ENCODE measurements around the gene GPR179.

Gene GPR179

DNA sequence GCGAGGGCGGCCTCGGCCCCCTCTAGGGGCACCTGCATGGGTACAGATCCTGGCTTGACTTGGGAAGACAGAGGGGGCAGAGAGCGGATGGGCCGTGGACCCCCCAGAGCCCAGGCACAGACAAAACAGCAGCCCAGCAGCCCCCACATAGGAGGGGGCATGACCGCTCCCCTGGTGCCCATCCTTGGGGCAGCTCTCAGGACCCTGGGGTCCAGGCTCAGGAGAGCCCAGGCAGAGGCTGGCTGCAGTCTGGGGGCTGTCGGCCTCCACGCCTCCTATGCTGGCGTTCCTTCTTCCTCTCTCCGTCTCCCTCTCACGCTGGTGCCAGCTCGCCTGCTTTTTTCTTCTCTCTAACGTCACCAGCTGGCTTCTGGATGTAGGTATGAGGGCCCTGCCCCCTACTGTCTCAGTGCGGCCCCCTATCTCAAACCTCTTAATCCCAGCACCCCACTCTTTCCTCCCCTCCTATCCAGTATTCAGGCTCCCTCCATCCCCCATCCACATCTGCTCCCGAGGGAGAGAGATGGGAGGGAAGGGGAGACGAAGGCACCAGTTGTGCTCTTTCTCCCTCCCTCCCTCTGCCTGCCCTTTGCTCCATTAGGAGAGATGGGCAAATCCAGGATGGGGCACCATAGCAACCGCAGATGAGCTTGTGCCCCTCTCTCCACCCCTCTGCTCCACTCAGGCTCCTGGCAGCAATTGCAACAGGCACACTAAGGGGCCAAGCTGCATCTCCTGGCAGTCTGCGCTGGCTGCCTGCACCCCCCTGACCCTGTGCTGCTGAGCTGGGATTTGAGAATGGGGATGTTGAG lies at the start of gene GPR179:
GPR179 (minus strand) TSS at position 349 of the 812 bp plus-strand sequence; CDS start at position 182, 167 bp downstream.
- H3K4me3 ChIP-seq (ENCODE audit: low read depth, low read length), result no peak within 1 kb of the TSS
- no peak for DNase-seq (ENCODE audit: low read depth)

DNA sequence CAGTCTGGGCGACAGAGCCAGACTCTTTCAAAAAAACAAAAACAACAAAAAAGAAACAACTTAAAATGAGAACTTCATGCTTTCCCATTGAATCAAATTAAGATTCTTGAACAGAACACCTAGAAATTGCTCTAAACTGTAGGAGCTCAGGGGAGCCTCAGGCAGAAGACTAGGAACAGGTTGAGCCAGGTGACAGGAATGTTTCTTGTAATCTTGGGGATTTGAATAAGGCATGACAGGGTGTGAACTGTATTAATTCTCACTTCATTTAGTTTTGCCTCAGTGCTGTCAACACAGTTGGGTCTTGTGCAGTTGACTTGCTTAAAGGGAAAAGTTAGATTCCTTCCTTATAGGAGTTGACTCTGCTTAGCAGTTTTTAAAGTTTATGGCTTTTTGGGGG lies 35.7 kb upstream of the GPR179 start:
- no peak for DNase-seq (ENCODE audit: low read depth)
- H3K4me3 ChIP-seq (ENCODE audit: low read depth, low read length), result no peak overlapping the region

DNA sequence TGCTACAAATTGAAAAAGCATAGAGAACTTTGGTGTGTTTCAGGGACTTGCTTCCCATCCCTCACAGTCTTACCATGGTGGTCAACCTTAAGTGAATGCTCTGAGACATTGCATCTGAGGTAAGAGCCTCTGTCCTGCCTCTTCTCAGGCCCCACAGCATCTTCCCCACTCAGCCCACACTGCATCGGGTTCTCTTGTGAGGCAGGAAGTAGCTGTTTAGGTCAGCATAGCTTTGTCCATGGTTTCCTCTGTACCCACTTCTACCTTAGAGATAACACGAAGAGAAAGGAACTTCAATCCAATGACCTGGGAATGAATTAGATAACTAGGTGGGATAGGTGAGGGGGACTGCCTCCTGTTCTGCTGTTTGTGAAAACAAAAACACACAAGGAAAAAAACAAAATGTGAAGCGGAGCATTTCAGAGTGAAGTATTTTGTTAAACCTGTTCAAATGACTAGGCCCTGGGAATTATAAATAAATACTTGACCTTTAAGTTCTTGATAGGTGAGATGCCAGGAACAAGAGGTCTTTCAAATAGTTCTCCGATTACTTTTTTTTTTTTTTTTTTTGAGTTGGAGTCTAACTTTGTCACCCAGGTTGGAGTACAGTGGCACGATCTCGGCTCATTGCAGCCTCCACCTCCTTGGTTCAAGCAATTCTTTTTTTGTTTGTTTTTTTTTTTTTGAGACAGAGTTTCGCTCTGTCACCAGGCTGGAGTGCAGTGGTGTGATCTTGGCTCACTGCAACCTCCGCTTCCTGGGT lies 25.5 kb upstream of the GPR179 start:
- no peak overlapping the region for H3K4me3 ChIP-seq (ENCODE audit: low read depth, low read length)
- DNase-seq (ENCODE audit: low read depth), result no peak

DNA sequence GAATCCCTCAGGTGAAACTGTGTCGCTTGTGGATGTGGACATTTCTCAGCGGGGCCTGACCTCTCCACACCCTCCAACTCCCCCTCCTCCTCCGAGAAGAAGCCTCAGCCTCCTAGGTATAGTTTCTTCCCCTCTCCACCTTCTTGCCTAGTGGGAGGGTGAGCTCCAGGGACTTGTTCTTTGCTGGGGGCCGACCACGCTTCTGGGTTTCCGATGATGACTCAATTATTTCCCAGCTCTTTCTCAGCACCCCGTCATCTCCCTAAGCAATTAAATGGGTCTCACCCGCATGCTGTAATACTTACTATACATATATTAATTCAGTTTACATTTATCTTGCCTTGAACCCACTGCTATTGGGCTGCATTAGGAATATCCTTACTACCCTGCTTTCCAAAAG lies 21.0 kb upstream of the GPR179 start:
- no peak for DNase-seq (ENCODE audit: low read depth)
- no peak overlapping the region for H3K4me3 ChIP-seq (ENCODE audit: low read depth, low read length)

DNA sequence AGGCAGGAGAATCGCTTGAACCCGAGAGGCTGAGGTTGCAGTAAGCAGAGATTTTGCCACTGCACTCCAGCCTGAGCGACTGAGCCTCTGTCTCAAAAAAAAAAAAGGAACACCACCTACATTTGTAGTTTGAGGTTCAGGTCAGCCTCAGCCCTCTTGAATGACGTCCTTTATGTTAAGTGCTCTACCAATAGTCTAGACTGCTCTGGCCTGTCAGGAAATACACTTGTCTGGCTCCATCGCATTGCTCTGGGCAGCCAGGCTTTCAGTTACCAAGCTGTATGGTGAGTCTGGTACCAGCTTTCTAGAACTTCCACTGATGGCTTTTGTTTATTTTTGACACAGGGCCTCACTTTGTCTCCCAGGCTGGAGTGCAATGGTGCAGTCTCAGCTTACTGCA lies 19.3 kb upstream of the GPR179 start:
- DNase-seq (ENCODE audit: low read depth), result no peak

DNA sequence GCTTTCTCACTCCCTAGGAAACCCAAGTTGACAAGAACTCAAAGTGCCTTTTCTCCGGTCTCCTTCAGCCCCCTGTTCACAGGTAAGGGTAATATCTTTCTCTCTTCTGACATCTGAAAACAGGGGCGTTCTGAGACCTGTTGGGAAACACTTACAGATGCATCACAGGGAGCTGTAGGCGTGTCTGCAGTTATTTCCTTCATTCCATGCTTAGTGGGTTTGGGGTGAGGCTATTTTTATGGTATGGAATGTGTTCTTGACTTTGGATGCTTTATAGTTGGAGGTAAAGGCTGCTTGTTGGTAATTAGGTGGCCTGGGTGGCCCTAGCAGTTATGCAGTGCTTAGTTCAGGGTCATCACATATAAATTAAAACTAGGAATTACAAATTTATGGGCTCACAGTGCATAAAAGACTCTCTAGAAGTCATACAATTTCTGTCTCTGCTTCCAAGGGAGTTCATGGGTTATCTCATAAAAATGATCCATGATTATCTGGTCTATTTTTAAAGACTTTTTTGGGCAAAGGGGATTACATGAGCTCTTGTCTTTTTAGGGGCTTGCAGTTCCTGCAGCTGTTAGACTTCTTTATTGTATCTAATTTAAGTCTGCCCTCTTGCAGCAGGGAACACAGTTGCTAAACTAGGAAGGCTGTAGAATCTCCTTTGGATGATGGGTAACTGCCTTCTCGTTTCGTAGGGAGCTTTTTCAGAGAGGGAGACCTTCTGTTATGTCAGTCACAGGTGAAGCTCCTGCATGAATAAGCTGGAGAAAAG lies 18.1 kb upstream of the GPR179 start:
- no peak overlapping the region for H3K4me3 ChIP-seq (ENCODE audit: low read depth, low read length)
- DNase-seq (ENCODE audit: low read depth), result no peak

More for the DNA sequence above, 19.3 kb upstream of the GPR179 start:
- H3K4me3 ChIP-seq (ENCODE audit: low read depth, low read length), result no peak overlapping the region

GRCh38 chr17:38358586-38359513 lies 15.1 kb upstream of the GPR179 start:
- DNase-seq (ENCODE audit: low read depth), result no peak
- no peak overlapping the region for H3K4me3 ChIP-seq (ENCODE audit: low read depth, low read length)

GRCh38 chr17:38357486-38358123 lies 13.8 kb upstream of the GPR179 start:
- no peak for DNase-seq (ENCODE audit: low read depth)
- H3K4me3 ChIP-seq (ENCODE audit: low read depth, low read length), result no peak overlapping the region

GRCh38 chr17:38355251-38355650 lies 11.5 kb upstream of the GPR179 start:
- no peak for DNase-seq (ENCODE audit: low read depth)
- no peak overlapping the region for H3K4me3 ChIP-seq (ENCODE audit: low read depth, low read length)

GRCh38 chr17:38354466-38354865 lies 10.7 kb upstream of the GPR179 start:
- H3K4me3 ChIP-seq (ENCODE audit: low read depth, low read length), result no peak overlapping the region

DNA sequence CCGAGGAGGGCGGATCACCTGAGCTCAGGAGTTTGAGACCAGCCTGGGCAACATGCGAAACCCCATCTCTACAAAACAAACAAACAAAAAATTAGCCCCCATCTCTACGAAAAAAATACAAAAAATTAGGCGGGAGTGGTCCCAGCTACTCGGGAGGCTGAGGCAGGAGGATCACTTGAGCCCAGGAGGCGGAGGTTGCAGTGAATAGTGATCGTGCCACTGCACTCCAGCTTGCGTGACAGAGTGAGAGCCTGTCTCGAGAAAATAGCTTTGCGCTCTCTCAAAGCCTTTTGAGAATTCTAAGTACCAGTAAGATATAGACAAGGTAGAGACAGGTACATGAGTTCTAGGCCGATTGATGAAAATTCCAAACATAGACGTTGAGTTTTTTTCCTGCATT lies 9.9 kb upstream of the GPR179 start:
- H3K4me3 ChIP-seq (ENCODE audit: low read depth, low read length), result peak overlapping the region; percentile 78
- no peak for DNase-seq (ENCODE audit: low read depth)

More at GRCh38 chr17:38354466-38354865, 10.7 kb upstream of the GPR179 start:
- DNase-seq (ENCODE audit: low read depth), result no peak

- no peak for DNase-seq (ENCODE audit: low read depth)
- peak overlapping the region; percentile 78 for H3K4me3 ChIP-seq (ENCODE audit: low read depth, low read length)
These were observed 9.4 kb upstream of the GPR179 start for GRCh38 chr17:38353086-38353604.

GRCh38 chr17:38352245-38353085 lies 8.7 kb upstream of the GPR179 start:
- peak overlapping the region; percentile 78 for H3K4me3 ChIP-seq (ENCODE audit: low read depth, low read length)
- DNase-seq (ENCODE audit: low read depth), result no peak

GRCh38 chr17:38351412-38352222 lies 7.9 kb upstream of the GPR179 start, which contains the start of gene SOCS7:
Gene SOCS7, plus strand, starts transcription at chr17:38351844. Its CDS starts 209 bp downstream, at chr17:38352053.
- peak; percentile 72 for DNase-seq (ENCODE audit: low read depth)
- peak within 1 kb of the TSS; percentile 78 for H3K4me3 ChIP-seq (ENCODE audit: low read depth, low read length)

GRCh38 chr17:38350035-38350434 lies 6.3 kb upstream of the GPR179 start:
- H3K4me3 ChIP-seq (ENCODE audit: low read depth, low read length), result no peak overlapping the region
- no peak for DNase-seq (ENCODE audit: low read depth)

- peak; percentile 21 for DNase-seq (ENCODE audit: low read depth)
These were observed 5.5 kb upstream of the GPR179 start for GRCh38 chr17:38349097-38349730.

More at GRCh38 chr17:38349097-38349730, 5.5 kb upstream of the GPR179 start:
- H3K4me3 ChIP-seq (ENCODE audit: low read depth, low read length), result no peak overlapping the region

Measured in skeletal muscle cell (primary cell).